ENCODE results near the gene ZNF394.

The ZNF394 gene

DNA sequence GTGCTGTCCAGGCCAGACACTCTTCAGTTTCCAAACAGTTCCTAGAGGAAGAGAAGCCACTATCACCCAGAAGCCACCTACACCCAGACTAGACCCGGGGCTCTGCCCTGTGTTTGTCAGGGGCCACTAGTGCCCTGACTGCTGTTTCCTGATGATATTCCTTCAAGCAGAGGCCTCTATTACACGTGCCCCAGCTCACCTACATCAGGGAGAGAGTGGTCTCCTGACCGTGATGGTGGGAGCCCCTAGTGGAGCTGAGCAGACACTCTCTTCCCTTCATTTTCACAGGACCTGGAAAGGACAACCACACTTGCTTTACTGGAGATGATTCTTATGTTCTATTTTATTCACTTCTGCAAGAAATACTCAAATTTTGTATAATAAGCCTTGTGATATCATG, 9.2 kb downstream of the ZNF394 start:
- DNase-seq, result no peak

DNA sequence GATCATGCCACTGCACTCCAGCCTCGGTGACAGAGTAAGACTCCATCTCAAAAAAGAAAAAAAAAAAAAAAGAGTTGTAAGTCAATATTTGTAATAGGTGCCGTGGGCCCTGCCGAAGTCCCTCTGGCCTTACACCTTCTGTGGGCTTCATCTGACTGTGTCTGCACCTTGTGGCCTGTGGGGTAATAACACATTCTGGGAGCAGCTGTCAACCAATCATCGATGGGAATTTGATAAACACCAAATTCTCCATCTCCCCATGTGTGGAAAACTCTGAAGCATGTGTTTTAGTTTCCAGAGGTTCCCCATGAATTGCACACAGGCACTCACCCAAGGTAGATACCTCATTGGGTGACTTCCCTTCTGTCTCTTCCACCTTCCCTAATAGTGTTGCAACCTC, 10.8 kb downstream of the ZNF394 start:
- no peak for DNase-seq

DNA sequence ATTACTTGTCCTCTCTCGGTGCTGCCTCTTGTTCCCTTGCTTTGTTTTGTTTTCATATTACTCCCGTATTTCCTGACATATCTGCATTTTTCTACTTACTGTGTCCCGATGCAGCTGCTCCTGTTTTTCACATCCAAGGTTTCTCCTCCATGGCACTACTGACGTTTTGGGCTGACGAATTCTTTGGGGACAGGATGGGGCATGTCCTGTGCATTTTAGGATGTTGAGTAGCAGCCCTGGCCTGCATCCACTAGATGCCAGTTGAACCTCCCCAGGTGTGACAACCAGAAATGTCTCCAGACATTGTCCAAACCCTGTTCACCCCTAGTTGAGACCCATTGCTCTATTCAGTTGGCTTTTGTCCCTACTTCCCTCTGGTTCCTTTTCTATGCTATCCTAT, 15.0 kb downstream of the ZNF394 start:
- no peak for DNase-seq

DNA sequence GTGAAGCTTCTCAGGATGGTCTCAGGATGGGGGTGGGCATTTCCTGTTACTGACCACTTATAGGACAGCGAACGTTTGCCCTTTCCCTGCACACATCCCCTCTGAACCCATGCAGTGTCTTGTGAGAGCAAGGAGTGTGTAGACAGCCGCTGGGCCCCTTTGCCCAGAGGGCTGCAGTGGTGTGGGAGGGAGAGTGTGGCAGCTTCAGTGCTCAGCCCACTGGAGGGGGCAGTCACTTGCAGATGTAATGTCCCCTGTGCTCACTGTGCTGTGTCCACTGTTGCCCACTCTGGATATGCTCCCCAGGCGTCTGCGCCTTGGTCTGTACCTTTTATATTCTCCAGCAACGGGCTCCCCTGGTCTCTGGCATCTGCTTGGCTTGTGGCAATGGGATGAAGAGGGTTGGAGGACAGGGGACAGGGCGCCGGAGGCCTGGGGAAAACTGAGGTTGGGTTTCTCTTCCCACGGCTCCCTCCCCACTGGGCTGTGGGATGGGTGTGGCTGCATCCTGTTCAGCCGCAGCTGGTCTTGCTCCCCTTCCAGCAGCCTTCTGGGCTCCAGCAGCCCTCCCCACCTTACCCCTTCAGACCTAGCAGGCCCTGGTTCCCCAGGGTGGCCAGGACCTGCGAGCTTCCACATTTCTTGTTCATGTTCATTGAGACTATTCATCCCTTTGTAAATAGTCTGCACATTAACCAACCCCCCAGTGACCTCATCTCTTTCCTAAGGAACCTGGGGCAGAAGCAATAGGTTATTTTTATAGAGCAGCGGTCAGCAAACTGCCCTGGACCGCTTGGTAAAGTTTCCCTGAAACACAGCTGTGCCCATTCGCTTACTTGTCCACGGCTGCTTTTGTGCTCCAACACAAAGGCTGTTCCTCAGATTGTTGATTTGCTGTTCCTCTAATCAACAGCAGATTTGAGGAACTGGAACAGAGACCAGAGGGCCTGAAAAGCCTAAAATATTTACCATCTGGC, 21.3 kb downstream of the ZNF394 start:
- DNase-seq, result no peak

DNA sequence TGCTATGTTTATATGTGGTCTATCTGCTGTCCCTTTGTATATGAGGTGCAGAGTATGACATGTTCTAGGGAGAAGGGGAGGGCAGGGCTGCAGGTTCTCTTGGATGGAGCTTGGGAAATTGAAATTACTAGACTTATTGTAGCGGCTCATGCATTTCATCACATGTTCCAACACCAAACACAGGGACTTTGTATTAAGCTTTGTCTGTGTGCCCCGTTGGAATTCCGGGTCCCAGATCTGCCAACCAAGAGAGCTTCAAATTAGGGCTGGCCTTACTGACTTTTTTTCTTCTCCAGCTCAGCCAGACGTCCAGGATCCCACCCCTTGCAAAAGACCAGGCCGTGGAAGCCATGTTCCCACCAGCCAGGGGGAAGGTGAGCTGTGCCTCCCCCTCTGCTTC, 24.0 kb downstream of the ZNF394 start:
- no peak for DNase-seq

DNA sequence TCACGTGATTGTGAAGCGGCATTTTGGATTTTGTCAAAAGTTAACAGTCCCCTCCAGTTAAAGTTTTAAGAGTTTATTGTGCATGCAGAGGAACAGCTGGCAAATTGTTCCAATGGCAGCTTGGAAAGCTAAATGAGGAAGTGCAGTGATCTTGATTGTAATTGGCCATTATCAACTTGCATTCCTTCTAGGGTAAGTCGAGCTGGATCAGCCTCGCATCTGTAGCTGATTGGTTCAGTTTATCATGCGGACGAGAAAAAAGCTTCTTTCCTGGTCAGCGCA, 26.8 kb downstream of the ZNF394 start:
- DNase-seq, result no peak

DNA sequence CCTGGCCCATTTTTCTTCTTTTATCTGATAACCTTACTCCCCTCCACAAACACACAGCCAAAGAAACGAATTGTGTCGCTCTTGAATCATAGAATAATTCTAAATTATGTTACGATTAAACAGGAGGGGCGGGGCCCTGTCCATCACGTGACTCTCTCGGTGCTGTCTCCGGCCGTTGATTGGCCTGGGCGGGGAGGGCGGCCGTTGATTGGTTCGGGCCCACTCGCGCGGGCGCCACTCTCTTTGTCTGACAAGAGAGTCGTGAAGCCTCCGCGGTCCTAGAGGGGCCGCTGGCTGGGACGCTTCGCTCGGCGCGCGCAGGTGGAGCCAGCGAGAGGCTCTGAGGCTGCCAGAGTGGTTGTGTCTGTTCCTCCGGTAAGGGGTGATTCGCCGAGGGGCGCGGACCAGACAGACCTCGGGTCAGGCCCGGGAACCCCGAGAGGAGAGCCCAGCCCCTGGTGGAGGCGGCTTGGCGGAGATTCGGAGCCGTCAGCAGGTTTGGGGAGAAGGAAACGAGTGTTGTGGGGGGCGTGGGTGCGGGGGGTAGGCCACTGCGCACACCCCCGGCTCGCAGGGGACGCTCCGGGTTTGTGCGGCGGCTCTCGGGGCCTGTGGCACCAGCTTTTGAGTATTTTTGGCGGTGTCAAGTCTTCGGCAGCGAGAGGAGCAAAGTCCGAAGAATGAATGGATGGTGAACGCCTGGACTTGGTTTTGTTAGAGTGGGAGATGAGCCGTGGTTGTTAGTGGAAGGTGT, 27.3 kb downstream of the ZNF394 start, which contains the start of gene ZNF789:
Gene ZNF789 (plus strand): TSS at position 330 of the 754 bp plus-strand sequence. CDS start 3,567 bp downstream, outside the sequence.
- DNase-seq, result peak; percentile 99

DNA sequence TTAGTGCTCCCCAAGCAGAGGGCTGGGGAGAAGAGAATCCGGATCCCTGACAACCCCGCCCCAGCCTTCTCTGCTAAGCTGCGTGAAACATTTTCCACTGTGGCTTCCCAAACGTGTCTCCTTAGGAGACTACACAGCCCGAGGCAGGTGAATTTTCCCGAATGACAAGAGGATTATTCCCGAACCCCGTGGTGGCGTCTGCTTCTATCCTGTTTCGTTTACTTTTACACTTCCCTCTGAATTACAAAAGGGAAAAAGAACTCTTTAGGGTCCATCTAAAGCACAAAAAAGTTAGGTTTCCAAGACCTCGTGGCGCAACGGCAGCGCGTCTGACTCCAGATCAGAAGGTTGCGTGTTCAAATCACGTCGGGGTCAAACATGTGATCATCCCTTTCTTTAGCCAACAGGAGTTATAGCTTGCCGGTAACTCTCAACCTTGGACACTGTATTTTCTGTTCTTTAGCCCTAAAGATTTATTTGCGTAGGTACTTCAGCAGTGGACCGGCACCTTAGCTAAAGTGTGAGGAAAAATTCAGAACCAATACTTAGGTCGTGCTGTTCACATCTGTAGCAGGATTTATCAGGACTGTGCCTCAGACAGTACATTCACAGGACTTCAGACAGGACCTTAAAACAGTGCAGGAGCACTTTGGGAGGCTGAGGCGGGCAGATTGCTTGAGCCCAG, 30.6 kb downstream of the ZNF394 start:
- DNase-seq, result no peak

DNA sequence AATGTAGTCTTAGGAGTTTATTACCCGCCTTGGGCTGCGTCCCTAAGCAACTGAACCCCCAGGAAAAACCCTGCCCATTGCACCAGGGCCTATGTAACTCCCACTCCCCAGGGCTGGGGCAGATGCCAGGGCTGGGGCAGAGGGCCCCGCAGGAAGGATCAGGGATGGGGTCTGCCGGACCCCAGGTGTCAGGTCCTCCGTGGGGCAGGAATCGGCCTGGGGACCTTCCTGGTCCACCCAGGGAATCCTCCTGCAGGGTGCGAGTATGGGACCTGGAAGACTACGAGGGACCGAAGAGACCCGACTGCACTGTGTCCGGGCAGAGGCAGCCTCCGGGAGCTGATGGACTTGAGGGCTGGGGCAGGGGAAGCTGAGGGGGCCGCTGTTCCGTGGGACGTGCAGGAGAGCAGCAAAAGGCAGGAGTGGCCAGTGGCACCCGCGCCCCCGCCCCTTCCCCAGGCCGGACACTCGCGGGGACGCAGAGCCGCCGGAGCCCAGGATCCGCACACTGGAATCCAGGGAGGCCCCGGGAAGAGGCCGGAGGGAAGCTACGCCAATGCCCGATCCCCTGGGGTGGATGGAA, 31.7 kb downstream of the ZNF394 start:
- DNase-seq, result no peak

DNA sequence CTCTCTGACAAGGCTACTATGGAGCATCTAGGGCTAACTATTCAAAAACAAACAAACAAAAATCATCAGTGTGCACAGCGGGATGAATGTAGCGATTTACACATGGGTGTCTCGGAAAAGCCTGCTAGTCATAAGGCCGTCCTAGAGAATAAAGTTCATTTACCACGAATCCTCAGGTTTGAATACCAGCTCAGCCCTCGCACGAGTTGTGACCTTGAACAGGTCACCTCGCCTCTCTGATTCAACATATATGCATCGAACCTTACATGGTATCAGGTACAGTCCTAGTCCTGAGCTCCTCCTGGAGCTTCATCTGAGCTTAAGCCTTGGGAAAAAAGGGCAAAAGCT, 34.7 kb downstream of the ZNF394 start:
- DNase-seq, result no peak

DNA sequence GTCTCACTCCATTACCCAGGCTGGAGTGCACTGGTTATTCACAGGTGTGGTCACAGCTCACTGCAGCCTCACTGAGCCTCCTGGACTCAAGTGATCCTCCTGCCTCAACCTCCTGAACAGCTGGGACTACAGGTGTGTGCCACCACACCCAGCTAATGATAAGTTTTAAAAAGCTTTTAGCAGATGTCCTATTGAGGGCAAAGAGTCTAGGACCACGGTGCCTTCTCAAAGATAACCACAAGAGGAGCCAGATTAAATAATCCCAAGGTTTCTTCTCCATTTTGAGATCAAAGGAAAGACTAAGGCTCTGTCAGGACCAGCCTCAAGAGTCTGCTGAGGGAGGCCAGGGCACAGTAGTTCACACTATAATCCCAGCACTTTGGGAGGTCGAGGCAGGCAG, 38.9 kb downstream of the ZNF394 start:
- no peak for DNase-seq

DNA sequence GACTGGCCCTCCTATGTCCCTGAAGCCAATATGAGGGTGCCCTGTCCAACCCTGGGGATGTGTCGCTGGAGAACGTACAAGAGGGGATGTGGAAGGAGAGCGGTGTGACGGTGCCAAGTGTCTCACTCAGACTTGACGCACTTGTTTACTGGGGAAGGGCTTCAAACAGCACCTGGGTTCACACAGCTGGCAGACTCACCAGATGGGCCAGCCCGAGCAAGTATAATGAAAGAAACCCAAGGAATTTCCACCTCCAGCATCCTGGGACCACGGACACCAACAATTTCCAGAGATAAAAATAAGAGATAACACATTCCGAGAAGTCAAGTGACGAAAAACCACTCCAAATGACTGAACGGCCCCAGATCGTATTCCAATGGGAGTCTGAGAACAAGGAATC, 39.4 kb downstream of the ZNF394 start:
- no peak for DNase-seq

DNA sequence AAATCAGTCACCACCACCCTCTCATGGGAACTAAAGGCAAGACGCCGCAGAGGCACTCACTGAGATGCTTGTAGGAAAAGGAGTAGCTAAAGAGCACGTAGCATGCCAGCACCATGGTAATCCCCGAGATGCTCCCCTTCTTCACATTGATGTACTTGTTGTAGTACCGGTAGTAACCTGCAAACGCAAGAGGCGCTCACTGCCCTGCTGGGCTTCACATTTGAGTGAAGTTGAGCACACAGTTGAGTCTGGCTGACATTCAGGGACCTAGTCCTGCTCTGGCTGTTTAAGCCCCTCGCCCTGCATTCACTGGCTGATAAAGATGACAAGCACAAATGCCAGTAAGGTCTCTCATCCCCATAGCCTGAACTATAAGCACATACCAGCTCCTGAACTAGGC, 41.0 kb downstream of the ZNF394 start:
- DNase-seq, result peak in 1 of 2 experiments; percentile 20

DNA sequence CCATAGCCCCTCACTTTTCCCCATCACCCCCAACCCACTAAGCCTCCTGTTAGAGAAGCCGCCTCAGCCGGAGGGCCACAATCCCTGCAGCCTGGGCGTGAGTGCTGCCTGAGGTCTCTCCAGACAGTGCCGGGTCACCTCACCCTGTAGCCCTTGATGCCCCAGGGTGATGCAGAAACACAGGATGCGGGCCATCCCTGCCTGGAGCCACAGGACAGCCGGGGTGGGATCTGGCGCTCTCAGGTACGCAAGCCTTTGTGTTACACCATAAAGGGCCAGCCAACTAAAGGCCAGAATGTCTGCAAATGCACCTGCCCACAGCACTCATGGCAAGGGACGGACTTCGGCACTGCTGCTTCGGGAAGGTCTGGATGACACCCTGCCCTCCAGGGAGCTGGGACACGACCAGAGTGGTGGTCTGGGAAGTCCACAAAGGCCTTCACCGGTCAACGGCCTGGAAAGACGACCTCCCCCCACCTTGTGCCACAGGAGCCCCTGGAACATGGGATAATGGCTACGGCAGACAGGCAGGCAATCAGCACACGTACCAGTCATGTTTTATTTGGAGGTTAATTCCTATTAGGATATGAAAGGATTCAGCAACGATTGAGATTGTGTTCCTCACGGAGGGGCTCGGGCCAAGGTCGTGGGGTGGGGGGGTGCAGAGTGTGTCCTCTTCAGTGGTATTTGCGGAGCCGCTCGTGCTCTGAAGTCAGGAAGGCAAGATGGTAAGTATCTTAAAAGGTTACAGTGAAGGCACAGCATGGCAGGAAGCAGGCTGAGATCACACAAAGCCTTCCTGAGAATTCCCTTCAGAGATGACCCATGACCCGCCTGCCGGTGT, 42.2 kb downstream of the ZNF394 start:
- no peak for DNase-seq

DNA sequence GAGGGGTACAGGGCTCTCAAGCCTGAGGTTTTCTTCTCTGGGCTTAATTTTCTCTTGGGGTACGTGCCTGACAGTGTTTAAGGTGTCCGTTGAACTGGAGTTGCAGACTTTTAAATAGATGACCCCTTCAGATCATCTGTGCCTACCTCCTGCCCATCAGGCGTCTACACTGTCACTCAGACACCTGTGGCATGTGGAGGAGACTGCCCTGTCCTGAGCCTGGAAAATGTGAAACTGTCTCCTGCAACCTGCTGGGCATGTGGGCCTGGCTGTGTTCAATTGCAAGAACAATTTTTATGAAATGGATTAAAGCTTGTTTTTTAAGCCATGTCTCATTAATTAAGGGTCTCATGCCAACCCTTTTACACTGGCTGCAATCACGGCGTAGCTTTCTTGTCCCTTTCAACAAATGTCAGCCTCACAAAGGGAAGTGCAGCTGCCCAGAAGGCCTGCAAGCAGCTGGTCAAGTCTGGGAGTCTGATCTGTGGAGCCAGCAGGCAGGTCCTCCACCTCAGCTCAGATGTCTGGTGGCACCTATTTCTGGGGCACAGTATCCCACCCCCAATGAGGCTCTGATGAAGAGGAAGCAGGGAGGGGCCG, 42.9 kb downstream of the ZNF394 start:
- DNase-seq, result no peak

DNA sequence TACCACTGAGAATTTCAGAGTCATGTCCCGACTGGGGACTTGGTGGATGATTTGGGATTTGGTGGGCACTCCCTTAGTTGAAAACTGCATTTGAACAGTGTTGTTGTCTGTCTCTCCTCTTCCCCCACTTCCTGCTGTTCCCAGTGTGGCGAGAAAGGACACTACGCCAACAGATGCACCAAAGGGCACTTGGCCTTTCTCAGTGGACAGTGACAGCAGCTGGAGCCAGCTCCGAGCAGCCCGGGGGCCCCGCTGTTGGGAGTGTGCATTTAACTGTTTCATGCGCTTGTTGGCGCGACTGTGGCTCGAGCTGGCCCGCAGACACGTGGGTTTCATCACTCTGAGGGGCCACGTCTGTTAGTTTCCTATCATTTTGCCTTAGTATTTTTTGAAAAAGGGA, 43.8 kb downstream of the ZNF394 start:
- no peak for DNase-seq

DNA sequence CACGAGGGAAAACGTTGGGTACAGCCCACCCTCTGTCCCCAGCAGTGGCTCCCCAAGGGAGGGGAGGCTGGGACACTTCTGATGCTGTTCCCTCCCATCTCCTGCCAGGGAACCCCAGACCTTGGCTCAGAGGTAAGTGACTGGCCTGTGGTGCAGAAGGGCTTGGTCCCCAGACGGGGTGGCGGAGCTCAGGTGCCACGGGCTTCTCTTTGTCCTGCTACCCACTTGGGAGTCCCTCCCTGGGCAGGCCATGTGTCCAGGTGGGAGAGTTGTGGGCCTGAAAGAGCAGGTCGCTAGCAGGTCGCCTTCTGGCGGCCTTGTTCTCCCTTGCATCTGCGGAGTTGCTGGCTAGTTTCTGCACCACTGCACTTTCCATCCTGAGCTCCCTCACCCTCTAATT, 44.2 kb downstream of the ZNF394 start:
- no peak for DNase-seq

DNA sequence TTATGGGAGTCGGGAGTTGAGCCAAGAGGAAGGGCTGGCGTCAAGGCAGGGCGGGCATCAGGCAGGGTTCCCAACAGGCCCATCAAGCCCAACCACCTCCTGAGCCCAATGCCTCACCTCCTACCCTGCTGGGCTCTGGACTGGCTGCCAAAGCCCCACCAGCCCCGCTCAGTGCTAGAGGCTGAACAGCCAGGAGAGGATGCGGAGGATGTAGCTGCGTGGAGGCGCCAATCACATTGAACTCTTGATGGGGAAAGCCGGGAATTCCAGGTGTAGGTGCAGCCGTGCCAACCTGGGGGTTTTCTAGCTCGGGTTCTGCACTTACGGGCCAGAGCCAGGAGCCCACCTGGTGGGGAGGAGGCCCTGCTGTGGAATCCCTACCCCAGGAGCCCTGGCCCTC, 47.0 kb downstream of the ZNF394 start:
- no peak for DNase-seq

DNA sequence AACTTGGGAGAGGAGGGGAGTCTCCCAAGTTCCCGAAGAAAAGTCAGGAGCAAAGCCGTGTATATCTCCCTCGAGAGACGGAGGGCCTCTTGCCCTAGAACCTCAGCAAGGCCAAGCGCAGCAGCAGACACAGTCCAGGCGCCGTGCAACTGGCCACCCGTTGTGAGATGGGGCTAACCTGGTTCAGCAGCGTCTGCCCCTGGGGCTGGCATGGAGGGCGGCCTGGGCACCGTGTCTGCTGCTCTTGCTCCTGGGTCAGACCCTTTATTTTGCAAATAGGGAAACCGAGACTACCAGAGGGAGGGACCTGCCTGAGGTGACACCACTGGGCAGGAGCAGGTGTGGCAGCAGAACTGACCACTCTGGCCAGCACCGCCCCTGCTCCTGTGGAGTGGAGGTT, 47.5 kb downstream of the ZNF394 start:
- no peak for DNase-seq

DNA sequence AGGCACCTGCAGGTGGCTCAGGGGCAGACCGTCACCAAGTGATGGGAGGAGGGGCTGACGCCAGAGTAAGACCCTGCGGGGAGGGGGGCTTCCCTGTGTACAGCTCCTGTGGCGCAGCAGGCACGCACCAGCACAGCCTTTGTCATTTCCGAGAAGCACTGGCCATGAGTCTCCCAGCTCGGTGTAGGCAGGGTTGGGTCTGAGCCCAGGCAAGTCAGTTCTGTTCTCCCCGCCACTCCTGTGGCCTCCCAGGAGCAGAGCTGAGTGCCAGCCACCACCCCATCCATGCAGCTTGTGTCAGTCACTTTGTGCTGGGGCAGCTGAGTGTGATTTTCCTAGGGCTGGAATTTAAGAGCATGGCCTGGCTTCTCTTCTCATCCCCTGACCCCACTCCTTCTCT, 48.1 kb downstream of the ZNF394 start:
- no peak for DNase-seq

DNA sequence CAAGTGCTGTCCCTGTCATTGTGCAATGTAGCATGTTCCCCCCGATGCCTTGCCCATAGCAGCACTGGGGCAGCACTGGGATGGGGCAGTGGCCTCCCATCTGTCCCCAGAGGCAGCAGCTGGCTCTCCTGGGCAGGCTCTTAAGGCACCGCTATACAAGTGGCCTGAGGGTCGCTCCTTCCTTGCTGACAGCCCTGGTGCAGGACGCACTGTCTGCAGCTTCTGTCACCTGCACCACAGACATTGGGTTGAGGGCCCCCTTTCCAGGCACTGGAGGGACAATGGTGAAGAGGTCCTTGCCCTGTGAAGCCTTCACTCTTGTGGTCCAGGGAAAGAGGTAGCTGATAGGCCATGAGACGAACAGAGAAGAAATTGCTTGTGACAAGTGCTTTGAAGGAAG, 50.8 kb downstream of the ZNF394 start:
- DNase-seq, result no peak

DNA sequence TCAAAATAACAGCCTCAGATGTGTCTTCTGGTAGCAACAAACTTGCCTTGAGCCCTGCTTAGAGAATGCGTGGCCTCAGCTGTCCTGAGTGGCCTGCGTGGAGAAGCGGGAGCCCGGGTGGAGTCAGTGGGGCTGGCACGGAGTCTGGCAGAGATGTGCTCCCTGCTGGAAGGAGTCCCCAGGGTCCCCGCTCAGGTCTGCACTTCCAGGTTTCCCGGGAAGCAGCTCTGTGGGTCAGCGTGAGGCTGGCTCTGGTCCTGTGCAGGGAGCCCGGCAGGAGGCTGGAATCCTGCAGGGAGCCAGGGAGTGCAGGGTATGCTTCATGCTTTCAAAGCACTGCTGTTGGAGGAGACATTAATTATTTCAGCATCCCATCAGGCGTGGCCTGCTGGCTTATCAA, 51.2 kb downstream of the ZNF394 start:
- DNase-seq, result no peak
